IPS-20b (cell line): ENCODE data around the gene MZT2A.
"Not testable (repeated sequence)": the region's sequence is repeated elsewhere in the genome, so short reads cannot be mapped to it uniquely, and the experiment has no call there.

ENCODE experiments used
- H3K27ac ChIP-seq: one replicate; pipeline ENCODE4 v1.5.1; 2013; ENCODE audit warnings: low read length
- H3K27me3 ChIP-seq: 2 replicates; pipeline ENCODE4 v1.6.1; 2013; ENCODE audit warnings: mild to moderate bottlenecking, low read length, inconsistent platforms; ENCODE audit not compliant: insufficient read depth
- H3K36me3 ChIP-seq: 2 replicates; pipeline ENCODE4 v1.6.1; 2013; ENCODE audit warnings: low read depth, mild to moderate bottlenecking, inconsistent platforms, low read length, moderate library complexity; ENCODE audit not compliant: insufficient read depth
- H3K4me1 ChIP-seq: 2 replicates; pipeline ENCODE4 v1.6.1; 2013; ENCODE audit warnings: mild to moderate bottlenecking, control low read depth, inconsistent platforms, low read length, moderate library complexity; ENCODE audit not compliant: insufficient read depth
- H3K4me3 ChIP-seq: 2 replicates; pipeline ENCODE4 v1.5.1; 2013; ENCODE audit warnings: mild to moderate bottlenecking, low read length, inconsistent platforms
- H3K9ac ChIP-seq: 2 replicates; pipeline ENCODE4 v1.6.1; 2013; ENCODE audit warnings: low read depth, mild to moderate bottlenecking, inconsistent platforms, low read length, moderate library complexity
- H3K9me3 ChIP-seq: 2 replicates; pipeline ENCODE4 v1.6.1; 2013; ENCODE audit warnings: mild to moderate bottlenecking, low read depth, low read length, inconsistent platforms; ENCODE audit not compliant: insufficient read depth

Gene MZT2A

GRCh38 chr2:131529864-131530445 lies 37.8 kb upstream of the MZT2A start:
- H3K9ac ChIP-seq, H3K4me3 ChIP-seq, H3K9me3 ChIP-seq, H3K27me3 ChIP-seq, H3K27ac ChIP-seq, H3K36me3 ChIP-seq, H3K4me1 ChIP-seq: not testable (repeated sequence)

GRCh38 chr2:131528981-131529863 lies 37.0 kb upstream of the MZT2A start:
- not testable (repeated sequence) for H3K27ac ChIP-seq, H3K27me3 ChIP-seq, H3K4me1 ChIP-seq, H3K36me3 ChIP-seq, H3K9me3 ChIP-seq, H3K9ac ChIP-seq
- peak overlapping the region; percentile 32; the same call in 1 of the 2 replicates for H3K4me3 ChIP-seq

GRCh38 chr2:131527131-131528001 lies 35.2 kb upstream of the MZT2A start, which contains the start of gene CCDC74A:
Gene CCDC74A (plus strand): TSS chr2:131527888. CDS start chr2:131527971, 83 bp downstream.
- H3K9me3 ChIP-seq, H3K27ac ChIP-seq, H3K4me1 ChIP-seq, H3K27me3 ChIP-seq, H3K36me3 ChIP-seq: not testable (repeated sequence)
- Histone ChIP-seq H3K9ac (peak within 1 kb of the TSS; percentile 45; the same call in 1 of the 2 replicates), H3K4me3 (peak within 1 kb of the TSS; percentile 62; the same call in 1 of the 2 replicates)

GRCh38 chr2:131525256-131525655 lies 33.1 kb upstream of the MZT2A start:
- H3K27ac ChIP-seq, H3K9me3 ChIP-seq, H3K36me3 ChIP-seq, H3K4me1 ChIP-seq, H3K4me3 ChIP-seq, H3K27me3 ChIP-seq, H3K9ac ChIP-seq: not testable (repeated sequence)

- no peak overlapping the region for H3K9ac ChIP-seq
- no peaks in the 10 kb centered on the region for H3K4me1 ChIP-seq
- H3K27ac ChIP-seq = no peak overlapping the region
- H3K36me3 ChIP-seq = peaks cover 28% of the 10 kb centered on the region
- no peaks in the 10 kb centered on the region for H3K9me3 ChIP-seq
- H3K4me3 ChIP-seq = no peak overlapping the region
- H3K27me3 ChIP-seq = no peaks in the 10 kb centered on the region
Observed at GRCh38 chr2:131521961-131522781, 30.0 kb upstream of the MZT2A start.

- peaks cover 32% of the 10 kb centered on the region for H3K36me3 ChIP-seq
- not testable (repeated sequence) for H3K4me1 ChIP-seq, H3K27me3 ChIP-seq, H3K4me3 ChIP-seq, H3K9ac ChIP-seq, H3K9me3 ChIP-seq, H3K27ac ChIP-seq
Observed at GRCh38 chr2:131521524-131521923, 29.3 kb upstream of the MZT2A start.

GRCh38 chr2:131520526-131520925 lies 28.3 kb upstream of the MZT2A start:
- Histone ChIP-seq H3K36me3 (peaks cover 32% of the 10 kb centered on the region), H3K27ac (no peak overlapping the region), H3K4me3 (no peak overlapping the region), H3K9me3 (no peaks in the 10 kb centered on the region), H3K4me1 (no peaks in the 10 kb centered on the region), H3K27me3 (no peaks in the 10 kb centered on the region), H3K9ac (no peak overlapping the region)

- not testable (repeated sequence) for H3K9me3 ChIP-seq, H3K9ac ChIP-seq, H3K4me1 ChIP-seq, H3K27me3 ChIP-seq, H3K27ac ChIP-seq, H3K4me3 ChIP-seq
- H3K36me3 ChIP-seq = peaks cover 32% of the 10 kb centered on the region
Observed at GRCh38 chr2:131519871-131520470, 27.8 kb upstream of the MZT2A start.

GRCh38 chr2:131519466-131519865 lies 27.3 kb upstream of the MZT2A start:
- no peak overlapping the region for H3K27ac ChIP-seq
- H3K4me1 ChIP-seq = no peaks in the 10 kb centered on the region
- H3K9ac ChIP-seq = no peak overlapping the region
- H3K9me3 ChIP-seq = no peaks in the 10 kb centered on the region
- peaks cover 32% of the 10 kb centered on the region for H3K36me3 ChIP-seq
- no peaks in the 10 kb centered on the region for H3K27me3 ChIP-seq
- H3K4me3 ChIP-seq = no peak overlapping the region

GRCh38 chr2:131518531-131518930 lies 26.3 kb upstream of the MZT2A start:
- H3K36me3 ChIP-seq = peaks cover 41% of the 10 kb centered on the region
- H3K4me3 ChIP-seq, H3K9me3 ChIP-seq, H3K4me1 ChIP-seq, H3K27ac ChIP-seq, H3K9ac ChIP-seq, H3K27me3 ChIP-seq: not testable (repeated sequence)

- H3K9ac ChIP-seq, H3K27ac ChIP-seq, H3K9me3 ChIP-seq, H3K4me1 ChIP-seq, H3K27me3 ChIP-seq, H3K4me3 ChIP-seq: not testable (repeated sequence)
- peaks cover 46% of the 10 kb centered on the region for H3K36me3 ChIP-seq
Observed at GRCh38 chr2:131517856-131518255, 25.7 kb upstream of the MZT2A start.
